HL-60/S4 (cell line): Measurements from ENCODE around the gene SAMD8.
"Not testable (repeated sequence)": the region's sequence is repeated elsewhere in the genome, so short reads cannot be mapped to it uniquely, and the experiment has no call there.

ENCODE experiments used
- in situ Hi-C: fragments of 300-500 bp; cut with MboI; formaldehyde crosslinking; loops from 2 replicates; pipeline ENCODE4 v1.14.3; 2022; ENCODE audit warnings: low sequenced_read_pairs

SAMD8 gene

DNA sequence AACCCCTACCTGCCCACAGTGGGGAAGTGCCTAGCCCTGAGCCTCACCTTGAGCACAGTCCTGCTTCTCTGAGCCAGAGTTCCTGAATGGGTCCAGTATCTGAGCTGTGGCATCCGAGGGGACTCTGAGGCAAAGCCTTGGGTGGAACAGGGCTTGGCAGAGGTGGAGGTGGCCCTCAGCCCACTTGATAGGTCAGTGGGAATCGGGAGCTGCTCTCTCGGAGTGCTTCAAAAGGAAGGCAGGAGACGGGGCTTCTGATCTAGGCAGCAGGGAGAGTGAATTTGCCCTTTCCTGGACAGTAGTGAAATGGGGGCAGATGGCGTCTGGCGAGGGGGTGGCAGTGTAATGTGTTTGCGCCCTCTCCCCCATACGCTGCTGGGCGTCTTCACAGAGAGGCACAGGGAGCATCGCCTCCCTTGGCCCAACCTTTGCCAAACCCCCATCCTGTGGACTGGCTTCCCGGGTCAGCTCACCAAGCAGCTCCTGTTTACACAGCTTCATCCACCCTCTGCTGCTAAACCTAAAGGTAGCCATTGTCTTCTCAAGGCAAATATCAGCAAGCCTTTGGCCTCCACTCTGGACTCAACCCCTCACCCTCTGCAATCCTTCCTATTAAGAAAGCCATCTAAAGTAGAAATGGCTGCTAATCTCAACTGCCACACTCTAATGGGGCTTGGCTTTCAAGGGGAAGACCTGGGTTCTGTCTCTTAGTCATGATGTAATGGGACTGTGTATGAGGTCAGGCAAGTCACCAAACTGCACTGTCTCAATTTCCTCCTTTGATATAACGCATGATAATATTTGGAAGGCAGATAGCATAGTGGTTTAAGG, 78.0 kb downstream of the SAMD8 start:
- in situ Hi-C loops = no loop called here

DNA sequence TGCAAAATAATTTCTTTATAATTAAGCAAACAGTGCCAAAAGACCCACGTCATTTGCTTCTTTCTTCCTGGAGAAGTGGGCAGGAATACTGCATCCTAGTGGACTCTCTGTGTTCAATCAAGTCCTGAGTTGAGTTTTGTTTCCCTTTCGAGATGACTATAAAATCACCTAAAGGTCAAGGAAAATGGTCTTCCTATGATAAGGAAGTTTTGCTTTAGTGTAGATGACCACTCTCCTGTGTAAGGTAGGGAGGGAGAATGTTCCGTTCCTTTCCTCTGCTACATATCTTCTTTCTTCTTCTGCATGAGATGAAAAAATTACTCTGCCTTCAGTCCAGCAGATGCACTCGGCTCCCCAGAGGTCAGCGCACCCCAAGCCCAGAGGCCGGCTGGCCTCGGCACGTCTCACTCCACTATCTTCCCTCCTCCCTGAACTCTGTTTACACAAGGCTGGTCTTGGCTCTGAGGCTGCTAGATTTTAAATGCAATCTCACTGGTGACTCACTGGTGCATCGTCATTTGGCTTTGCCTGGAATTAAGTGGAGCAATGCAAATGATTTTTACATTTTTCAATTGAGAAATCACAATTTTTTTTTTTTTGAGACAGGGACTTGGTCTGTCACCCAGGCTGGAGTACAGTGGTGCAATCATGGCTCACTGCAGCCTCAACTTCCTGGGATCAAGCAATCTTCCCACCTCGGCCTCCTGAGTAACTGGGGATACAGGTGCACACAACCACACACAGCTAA, 80.5 kb downstream of the SAMD8 start:
- in situ Hi-C loops = no loop called here

DNA sequence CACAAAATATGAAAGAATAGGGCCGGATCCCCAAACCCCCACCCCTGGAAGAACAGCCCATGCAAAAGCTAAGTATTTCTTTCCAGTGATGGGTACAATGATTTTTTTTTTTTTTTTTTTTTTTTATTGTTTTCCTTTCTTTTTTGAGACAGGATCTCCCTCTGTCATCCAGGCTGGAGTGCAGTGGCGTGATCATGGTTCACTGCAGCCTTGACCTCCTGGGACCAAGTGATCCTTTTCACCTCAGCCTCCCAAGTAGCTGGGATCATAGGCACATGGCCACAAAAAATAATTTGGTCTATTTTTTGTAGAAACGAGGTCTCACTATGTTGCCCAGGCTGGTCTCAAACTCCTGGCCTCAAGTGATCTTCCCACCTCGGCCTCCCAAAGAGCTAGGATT, 83.2 kb downstream of the SAMD8 start:
- in situ Hi-C loops = not testable (repeated sequence)

DNA sequence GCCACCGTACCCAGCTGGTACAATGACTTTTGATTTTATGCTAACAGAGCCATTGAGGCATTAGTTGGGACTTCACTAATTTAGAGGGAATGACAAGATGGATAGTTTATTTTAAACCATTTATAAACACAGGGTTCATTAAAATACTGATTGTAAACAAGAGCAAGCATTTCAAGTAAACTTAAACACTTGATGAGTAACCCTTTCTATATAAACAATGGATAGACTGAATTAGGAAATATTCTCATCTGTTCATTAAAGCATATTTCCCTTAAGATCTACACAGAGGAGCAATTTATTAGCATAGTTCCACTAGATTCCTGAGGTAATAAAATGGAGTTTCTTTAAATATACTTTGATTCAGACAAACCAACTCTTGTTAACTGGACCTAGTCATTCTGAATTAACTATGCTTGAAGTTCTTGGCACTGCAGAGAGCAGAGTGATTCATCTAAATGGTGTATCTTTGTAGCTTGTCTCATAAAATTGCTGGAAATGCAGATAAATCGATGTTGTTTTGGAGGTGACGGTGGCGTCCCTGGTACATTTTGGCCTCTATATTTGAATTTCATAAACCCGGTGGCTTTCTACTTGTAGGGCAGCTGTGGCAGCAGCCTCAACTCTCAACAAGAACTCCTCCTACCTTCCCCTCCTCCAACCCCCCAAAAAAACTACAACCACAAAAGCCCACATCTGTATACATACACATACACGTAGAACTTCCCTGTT, 83.7 kb downstream of the SAMD8 start:
- in situ Hi-C loops = no loop called here

DNA sequence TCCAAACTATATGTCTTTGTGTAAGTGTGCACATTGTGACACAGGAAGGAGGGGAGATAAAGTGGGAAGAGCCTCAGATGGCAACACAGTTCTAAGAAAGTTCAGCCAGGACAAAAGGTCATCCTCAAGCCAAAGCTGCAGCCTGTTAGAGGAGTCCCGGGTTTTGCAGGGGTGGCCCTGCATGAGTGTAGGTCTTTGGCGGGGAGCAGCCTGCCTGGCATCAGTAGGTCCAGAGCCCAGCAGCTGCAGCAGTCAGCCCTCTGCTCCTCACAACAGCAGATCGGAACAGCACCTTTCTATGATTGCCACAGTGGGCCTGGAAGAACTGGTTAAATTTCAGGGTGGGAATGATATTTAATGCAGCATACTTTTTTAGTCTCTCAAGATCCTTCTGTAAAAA, 85.6 kb downstream of the SAMD8 start:
- in situ Hi-C loops = no loop called here

DNA sequence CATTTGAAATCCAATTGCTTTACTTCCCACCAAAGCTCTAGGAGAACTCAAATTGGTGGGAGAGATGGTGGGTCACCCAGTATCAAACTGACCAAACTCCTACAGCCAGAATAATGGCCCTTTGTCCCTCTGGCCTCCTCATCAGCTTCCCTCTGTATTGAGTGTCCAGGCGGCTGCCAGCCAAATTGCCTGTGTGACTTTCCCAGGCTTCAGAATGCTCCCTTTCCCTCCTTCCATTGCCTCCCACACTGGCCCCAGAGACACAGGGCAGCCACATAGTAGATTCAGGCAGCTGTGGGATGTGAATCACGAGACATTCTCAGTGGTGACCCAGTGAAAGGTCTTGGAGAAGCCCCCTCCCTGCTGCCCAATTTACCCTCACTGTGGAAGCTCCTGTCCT, 86.5 kb downstream of the SAMD8 start:
- in situ Hi-C loops = no loop called here

DNA sequence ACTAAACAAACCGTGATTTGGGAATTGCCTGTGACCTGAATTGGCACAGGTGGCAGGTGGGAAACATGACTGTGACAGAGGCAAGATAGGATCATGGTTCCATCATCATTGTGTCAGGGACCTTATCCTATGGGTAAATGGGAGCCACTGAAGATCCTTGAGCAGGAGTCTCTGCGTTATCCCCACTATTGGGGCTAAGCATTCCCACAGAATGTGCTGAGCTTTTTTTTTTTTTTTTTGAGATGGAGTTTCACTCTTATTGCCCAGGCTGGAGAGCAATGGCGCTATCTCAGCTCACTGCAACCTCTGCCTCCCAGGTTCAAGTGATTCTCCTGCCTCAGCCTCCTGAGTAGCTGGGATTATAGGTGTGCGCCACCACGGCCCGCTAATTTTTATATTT, 88.5 kb downstream of the SAMD8 start:
- in situ Hi-C loops = not testable (repeated sequence)

DNA sequence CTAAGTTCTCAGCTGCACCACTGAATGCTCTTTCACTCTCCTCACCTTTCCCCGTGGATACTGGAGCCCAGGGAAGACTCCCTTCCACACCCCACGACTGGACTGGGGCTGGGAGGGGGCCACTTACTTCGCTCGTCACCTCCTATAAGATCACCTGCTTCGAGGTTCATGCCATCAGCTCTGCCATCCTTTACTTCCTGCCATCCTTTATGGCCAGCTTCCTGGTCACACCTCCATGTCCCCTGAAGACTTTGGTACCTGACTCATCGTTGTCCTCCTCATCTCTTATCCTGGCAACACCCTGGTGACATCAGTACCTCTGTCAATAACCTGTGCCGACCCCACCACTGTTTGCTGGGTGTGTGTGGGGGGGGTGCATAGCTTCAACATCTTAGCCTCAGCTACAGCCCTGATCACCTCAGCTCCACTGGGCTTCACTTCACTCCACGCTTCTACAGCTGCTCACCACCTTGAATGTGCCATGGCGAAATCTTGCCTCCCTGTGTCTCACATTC, 90.4 kb downstream of the SAMD8 start:
- in situ Hi-C loops = no loop called here

DNA sequence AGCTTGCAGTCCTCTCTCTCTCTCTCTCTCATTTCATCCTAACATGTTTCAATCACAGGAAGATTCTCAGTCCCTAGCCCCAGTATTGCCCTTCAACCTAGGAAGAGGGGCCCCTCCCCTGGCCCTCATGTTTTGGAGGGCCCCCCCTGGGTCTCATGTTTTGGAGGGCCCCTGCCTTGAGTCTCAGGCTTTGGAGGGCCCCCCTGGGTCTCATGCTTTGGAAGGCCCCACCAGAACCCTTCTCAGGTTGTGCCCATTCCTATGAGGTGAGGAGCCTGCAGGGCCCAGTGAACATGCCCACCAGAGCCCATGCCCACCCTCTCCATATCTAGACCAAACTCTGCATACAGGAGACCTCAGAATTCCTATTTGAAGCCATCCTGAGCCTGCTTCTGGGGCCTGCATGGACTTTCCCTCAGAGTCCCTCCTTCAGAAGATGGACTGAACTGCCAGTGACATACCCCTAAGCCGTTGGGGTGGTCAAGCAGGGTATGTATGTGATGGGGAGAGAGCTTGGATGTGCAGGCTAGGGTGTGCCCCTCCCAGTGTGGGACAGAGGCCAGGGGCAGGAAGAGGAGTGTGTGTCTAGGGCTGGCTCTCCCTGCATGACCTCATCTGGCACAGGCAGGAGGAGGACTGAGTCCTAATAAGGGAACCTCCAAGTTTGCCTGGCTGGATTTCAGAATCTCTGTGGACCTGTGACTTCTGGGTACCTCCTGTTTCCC, 91.0 kb downstream of the SAMD8 start:
- in situ Hi-C loops = no loop called here

DNA sequence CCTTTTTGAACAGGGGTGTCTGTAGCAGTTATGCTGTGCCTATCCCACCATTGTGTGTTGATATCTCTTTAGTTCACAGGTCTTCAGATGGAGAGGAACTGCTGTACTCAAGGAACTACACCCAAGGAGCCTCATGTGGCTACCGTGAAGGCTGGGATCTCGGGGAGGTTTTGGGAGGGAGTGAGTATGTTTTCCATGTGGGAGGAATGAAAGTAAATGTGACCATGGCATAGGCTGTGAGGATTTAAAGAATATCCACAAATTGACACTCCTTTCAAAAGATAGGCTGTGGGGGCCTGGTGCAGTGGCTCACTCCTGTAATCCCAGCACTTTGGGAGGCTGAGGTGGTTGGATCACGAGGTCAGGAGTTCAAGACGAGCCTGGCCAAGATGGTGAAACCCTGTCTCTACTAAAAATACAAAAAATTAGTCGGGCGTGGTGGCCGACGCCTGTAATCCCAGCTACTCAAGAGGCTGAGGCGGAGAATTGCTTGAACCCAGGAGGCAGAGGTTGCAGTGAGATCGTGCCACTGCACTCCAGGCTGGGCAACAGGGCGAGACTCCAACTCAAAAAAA, 91.7 kb downstream of the SAMD8 start:
- in situ Hi-C loops = not testable (repeated sequence)

DNA sequence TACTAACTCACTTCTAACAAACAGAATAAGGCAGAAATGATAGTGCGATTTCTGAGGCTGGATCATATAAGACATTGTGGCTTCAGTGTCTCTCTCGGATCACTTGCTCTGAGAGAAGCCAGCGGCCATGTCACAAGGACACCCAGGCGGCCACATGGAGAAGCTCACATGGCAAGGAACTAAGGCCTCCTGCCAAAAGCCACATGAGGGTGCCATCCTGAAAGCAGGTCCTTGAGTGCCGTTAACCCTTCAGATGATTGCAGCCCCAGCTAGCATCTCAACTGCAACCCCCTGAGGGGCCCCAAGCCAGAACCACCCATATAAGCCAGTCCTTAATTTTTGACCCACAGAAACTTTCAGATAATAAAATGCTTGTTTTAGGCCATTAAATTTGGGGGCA, 92.3 kb downstream of the SAMD8 start:
- in situ Hi-C loops = no loop called here

DNA sequence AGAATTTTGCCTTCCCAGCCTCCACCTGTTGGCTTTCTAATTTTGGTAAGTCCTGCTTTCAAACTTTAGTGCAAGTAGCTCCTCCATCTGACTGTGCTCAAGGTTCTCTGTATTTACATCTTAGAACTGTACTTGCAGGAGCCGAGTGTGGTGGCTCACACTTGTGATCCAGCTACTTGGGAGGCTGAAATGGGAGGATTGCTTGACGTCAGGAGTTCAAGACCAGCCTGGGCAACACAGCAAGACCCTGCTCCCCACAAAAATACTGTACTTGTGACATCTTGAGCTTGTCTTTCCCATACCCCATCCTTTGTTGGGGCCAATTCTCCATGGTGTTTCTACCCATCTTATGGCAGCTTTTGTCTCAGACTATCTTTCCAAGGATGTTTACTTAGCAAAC, 94.5 kb downstream of the SAMD8 start:
- in situ Hi-C loops = no loop called here

DNA sequence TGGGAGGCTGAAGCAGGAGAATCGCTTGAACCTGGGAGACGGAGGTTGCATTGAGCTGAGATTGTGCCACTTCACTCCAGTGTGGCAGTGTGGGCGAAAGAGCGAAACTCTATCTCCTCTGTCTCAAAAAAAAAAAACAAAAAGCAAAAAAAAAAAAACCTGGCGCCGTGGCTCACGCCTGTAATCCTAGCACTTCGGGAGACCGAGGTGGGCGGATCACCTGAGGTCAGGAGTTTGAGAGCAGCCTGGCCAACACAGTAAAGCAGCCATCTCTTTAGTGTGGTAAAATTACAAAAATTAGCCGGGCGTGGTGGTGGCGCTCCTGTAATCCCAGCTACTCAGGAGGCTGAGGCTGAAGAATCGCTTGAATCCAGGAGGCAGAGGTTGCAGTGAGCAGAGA, 95.2 kb downstream of the SAMD8 start:
- in situ Hi-C loops = not testable (repeated sequence)

DNA sequence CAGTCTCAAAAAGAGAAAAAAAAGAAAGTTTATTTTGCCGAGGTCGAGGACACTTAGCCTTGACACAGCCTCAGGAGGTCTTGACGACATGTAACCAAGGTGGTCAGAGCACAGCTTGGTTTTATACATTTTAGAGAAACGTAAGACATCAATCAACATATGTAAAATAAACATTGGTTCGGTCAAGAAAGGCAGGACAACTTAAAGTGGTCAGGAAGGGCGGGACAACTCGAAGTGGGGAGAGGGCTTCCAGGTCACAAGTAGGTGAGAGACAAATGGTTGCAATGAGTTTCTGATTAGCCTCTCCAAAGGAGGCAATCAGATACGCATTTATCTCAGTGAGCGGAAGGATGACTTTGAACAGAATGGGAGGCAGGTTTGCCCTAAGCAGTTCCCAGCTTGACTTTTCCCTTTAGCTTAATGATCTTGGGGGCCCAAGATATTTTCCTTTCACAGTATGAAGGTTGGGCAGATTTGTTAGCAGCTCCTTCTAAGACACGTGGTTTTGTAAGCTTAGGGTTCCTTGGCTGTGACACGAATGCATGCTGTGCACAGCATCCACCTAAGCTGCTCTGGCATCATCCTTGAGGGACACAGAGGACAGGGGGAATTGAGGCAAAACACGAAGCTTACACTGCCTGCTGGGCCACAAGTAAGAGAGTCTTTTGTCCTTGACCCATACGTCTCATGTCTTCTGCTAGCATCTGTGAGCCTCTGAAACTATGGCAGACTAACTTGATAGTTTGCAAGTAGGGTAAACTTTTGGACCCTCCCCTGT, 95.8 kb downstream of the SAMD8 start:
- in situ Hi-C loops = no loop called here

DNA sequence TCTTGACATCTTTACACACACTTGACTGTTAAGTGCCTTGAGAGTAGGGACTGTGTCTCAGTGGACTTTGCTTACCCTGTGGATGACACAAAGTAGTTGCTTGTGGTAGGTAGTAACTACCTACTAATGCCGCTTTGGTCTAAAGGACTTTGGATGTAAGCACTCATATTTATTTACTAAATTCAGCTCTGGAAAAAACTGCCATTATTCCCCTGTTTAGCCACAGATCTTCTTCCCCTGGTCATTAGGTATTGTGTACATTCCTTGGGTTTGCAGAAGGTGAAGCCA, 96.3 kb downstream of the SAMD8 start:
- in situ Hi-C loops = no loop called here

DNA sequence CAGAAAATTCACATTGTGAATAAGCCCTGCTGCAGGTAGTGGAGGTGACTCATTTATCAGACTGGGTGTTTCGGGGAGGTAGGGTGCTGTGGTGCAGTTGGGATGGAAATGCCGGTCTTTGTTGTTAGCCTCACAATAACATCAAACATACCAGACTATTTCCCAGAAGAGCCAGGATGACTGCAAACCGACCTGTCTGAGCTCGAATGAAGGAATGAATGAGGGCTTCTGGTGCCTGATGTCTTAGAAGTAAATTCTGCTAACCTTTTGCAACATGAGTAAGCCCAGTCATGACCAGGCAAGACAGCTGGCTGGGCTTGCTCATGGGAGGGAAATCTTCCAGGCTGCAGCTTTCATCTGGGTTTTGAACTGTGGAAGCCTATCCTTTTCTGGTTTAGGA, 96.7 kb downstream of the SAMD8 start:
- in situ Hi-C loops = no loop called here

DNA sequence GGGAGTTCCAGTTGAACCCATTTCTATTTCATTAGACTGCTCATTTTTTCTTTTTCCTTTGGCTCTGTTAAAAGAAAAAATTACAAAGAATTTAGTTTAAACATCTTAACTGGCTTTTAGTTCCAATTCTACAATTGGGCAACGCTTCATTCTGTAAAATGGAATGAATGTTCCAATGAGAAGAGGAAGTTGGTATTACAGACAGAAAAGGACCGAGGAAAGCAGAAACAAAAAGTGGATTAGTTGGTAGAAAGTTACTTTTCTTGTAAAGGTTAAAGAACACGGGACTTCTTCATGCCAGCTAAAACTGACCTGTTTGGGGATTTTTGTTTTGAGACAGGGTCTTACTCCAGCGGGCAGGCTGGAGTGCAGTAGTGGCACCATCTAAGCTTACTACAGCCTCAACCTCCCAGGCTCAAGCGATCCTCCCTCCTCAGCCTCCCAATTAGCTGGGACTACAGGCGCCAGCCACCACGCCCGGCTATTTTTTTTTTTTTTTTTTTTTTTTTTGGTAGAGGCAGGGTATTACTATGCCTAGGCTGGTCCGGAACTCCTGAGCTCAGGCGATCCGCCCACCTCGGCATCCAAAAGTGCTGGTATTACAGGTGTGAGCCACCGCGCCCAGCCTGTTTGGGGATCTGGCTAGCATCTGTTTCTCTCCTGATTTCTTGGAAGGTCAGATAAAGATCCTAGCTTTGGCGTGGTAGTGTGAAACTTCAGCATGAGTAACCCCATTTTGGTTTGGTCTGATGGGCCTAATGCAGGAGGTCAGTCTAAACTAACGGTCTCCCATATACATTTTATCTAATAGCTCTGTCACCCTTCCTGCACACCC, 97.8 kb downstream of the SAMD8 start:
- in situ Hi-C loops = no loop called here

DNA sequence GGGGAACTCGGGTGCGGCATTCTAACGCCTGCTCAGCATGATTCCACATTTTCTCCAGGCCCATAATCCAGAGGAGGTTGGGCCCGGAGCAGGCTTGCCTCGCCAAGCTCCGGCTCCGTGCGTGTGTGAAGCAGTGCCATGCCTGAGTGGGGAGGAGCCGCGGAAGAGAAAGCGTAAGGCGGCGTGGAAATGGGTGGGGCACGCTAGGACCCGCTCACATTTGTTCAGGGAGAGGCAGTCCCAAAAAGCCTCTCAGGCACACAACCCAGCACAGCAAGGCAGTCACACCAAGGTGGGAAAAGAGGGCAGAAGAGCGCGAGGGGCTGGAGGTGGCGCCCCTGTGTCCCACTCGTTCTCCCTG, 98.4 kb downstream of the SAMD8 start:
- in situ Hi-C loops = no loop called here
